HG03521 (cell line): ENCODE results near the gene KLHL24.
"Not testable (repeated sequence)": the region's sequence is repeated elsewhere in the genome, so short reads cannot be mapped to it uniquely, and the experiment has no call there.

Experiments
- ATAC-seq: cut with Tn5 transposase; IDR thresholded peaks from one replicate; pipeline ENCODE4 v1.9.1; 2021; ENCODE audit warnings: mild to moderate bottlenecking, moderate library complexity; ENCODE audit not compliant: unreplicated experiment

The KLHL24 gene

GRCh38 chr3:183632725-183633124 lies 2.7 kb upstream of the KLHL24 start:
- ATAC-seq: not testable (repeated sequence)

GRCh38 chr3:183634707-183635106 lies 716 bp upstream of the KLHL24 start:
- no peak for ATAC-seq

- no peak for ATAC-seq
Observed at GRCh38 chr3:183635107-183635430, 354 bp upstream of the KLHL24 start.

GRCh38 chr3:183636221-183637105 lies 1.0 kb downstream of the KLHL24 start:
- peak; percentile 68 for ATAC-seq

- no peak for ATAC-seq
Observed at GRCh38 chr3:183637106-183637486, 1.7 kb downstream of the KLHL24 start.

GRCh38 chr3:183637633-183638032 lies 2.2 kb downstream of the KLHL24 start:
- not testable (repeated sequence) for ATAC-seq

- no peak for ATAC-seq
Observed at GRCh38 chr3:183638101-183638852, 2.9 kb downstream of the KLHL24 start.

- not testable (repeated sequence) for ATAC-seq
Observed at GRCh38 chr3:183640635-183641034, 5.2 kb downstream of the KLHL24 start.

- ATAC-seq: no peak
Observed at GRCh38 chr3:183641882-183642281, 6.5 kb downstream of the KLHL24 start.

GRCh38 chr3:183644244-183644643 lies 8.8 kb downstream of the KLHL24 start:
- no peak for ATAC-seq

- no peak for ATAC-seq
Observed at GRCh38 chr3:183645254-183645653, 9.8 kb downstream of the KLHL24 start.

GRCh38 chr3:183650554-183650953 lies 15.1 kb downstream of the KLHL24 start:
- ATAC-seq: no peak

- ATAC-seq: no peak
Observed at GRCh38 chr3:183653209-183654064, 18.0 kb downstream of the KLHL24 start.

GRCh38 chr3:183654727-183655126 lies 19.3 kb downstream of the KLHL24 start:
- ATAC-seq: no peak

GRCh38 chr3:183662099-183662498 lies 26.7 kb downstream of the KLHL24 start:
- no peak for ATAC-seq

- no peak for ATAC-seq
Observed at GRCh38 chr3:183664913-183665381, 29.5 kb downstream of the KLHL24 start.

GRCh38 chr3:183680061-183680460 lies 44.6 kb downstream of the KLHL24 start:
- ATAC-seq: no peak

GRCh38 chr3:183687705-183688104 lies 52.3 kb downstream of the KLHL24 start:
- no peak for ATAC-seq

- no peak for ATAC-seq
Observed at GRCh38 chr3:183688874-183689273, 53.5 kb downstream of the KLHL24 start.

- ATAC-seq: not testable (repeated sequence)
Observed at GRCh38 chr3:183689621-183690020, 54.2 kb downstream of the KLHL24 start.

- ATAC-seq: no peak
Observed at GRCh38 chr3:183690402-183690995, 55.1 kb downstream of the KLHL24 start.
